COR-L47 (cell line): Measurements from ENCODE around the gene RBM17.
"Not testable (repeated sequence)": the region's sequence is repeated elsewhere in the genome, so short reads cannot be mapped to it uniquely, and the experiment has no call there.

ENCODE experiments used
- DNase-seq: peaks from one replicate; lab custom pipeline; 2025; lab: John Stamatoyannopoulos, UW

The RBM17 gene

GRCh38 chr10:6080417-6080973, 8.3 kb upstream of the RBM17 start:
- DNase-seq: no peak

GRCh38 chr10:6082496-6083395, 6.1 kb upstream of the RBM17 start:
- no peak for DNase-seq

- no peak for DNase-seq
These were observed 5.0 kb upstream of the RBM17 start for GRCh38 chr10:6083523-6084475.

- peak; percentile 81 for DNase-seq
These were observed 2.2 kb upstream of the RBM17 start for GRCh38 chr10:6086375-6087233.

- DNase-seq: no peak
These were observed 743 bp downstream of the RBM17 start for GRCh38 chr10:6089334-6090219.

- DNase-seq: no peak
These were observed 2.8 kb downstream of the RBM17 start for GRCh38 chr10:6091630-6092029.

GRCh38 chr10:6092731-6093130, 3.9 kb downstream of the RBM17 start:
- no peak for DNase-seq

- DNase-seq: no peak
These were observed 7.2 kb downstream of the RBM17 start for GRCh38 chr10:6095810-6096570.

GRCh38 chr10:6097063-6097462, 8.2 kb downstream of the RBM17 start:
- no peak for DNase-seq

GRCh38 chr10:6098156-6098555, 9.3 kb downstream of the RBM17 start:
- DNase-seq: no peak

GRCh38 chr10:6100370-6100769, 11.5 kb downstream of the RBM17 start:
- DNase-seq: no peak

- DNase-seq: no peak
These were observed 12.3 kb downstream of the RBM17 start for GRCh38 chr10:6101181-6101580.

- DNase-seq: no peak
These were observed 13.3 kb downstream of the RBM17 start for GRCh38 chr10:6102128-6102527.

- DNase-seq: no peak
These were observed 14.8 kb downstream of the RBM17 start for GRCh38 chr10:6103591-6103990.

GRCh38 chr10:6107616-6108015, 18.8 kb downstream of the RBM17 start:
- not testable (repeated sequence) for DNase-seq

GRCh38 chr10:6108072-6108471, 19.2 kb downstream of the RBM17 start:
- DNase-seq: no peak

- DNase-seq: peak; percentile 11
These were observed 20.0 kb downstream of the RBM17 start for GRCh38 chr10:6108631-6109443.

GRCh38 chr10:6109444-6109775, 20.6 kb downstream of the RBM17 start:
- DNase-seq: no peak

- DNase-seq: no peak
These were observed 21.3 kb downstream of the RBM17 start for GRCh38 chr10:6110136-6110535.
